ENCODE data around the gene RWDD3. TPM values are rescaled to one million over a fixed set of nuclear protein-coding genes. Genes with fewer than 3 reads are reported as not detected.

Gene RWDD3
- total and polyA plus RNA-seq, 4 donors, result 19.7 to 30.2 (median 28.2) TPM

Other genes starting within 250 kb of the RWDD3 start
- gene ALG14, start 161.3 kb upstream of the RWDD3 start, total RNA-seq, result 1 to 10 TPM; 4.0 to 7.2 TPM
- gene ALG14, start 161.3 kb upstream of the RWDD3 start, polyA plus RNA-seq (ENCODE audit: insufficient read length in 2 of 2), result 10 to 100 TPM in 1 of 2 donors, 1 to 10 TPM in 1; 9.3 to 14.4 TPM
- gene TLCD4, start 116.9 kb upstream of the RWDD3 start, total RNA-seq, result 10 to 100 TPM in 1 of 2 donors, 1 to 10 TPM in 1; 3.9 to 29.8 TPM
- 1 to 10 TPM; 6.2 to 9.6 TPM for gene TLCD4, start 116.9 kb upstream of the RWDD3 start, polyA plus RNA-seq (ENCODE audit: insufficient read length in 2 of 2)